HepG2 (cell line): Measurements from ENCODE around the gene GPR26. TPM values are rescaled to one million over a fixed set of nuclear protein-coding genes. Genes with fewer than 3 reads are reported as not detected.

Experiments used
- NR2F2 ChIP-seq: IDR thresholded peaks from 2 replicates; pipeline ENCODE4 v1.6.1; 2012; ENCODE audit warnings: low read depth, inconsistent platforms, borderline replicate concordance
- ZNF350 ChIP-seq: sonication (generic); formaldehyde crosslinking; IDR thresholded peaks from 2 replicates; pipeline ENCODE4 v1.4.0; 2020; ENCODE audit warnings: mild to moderate bottlenecking, low read depth, missing genetic modification reagents, borderline replicate concordance
- ZNF382 ChIP-seq: sonication (generic); formaldehyde crosslinking; IDR thresholded peaks from 2 replicates; pipeline ENCODE4 v1.5.0; 2020; ENCODE audit warnings: missing genetic modification reagents, mild to moderate bottlenecking, borderline replicate concordance
- ZNF782 ChIP-seq: sonication (generic); formaldehyde crosslinking; IDR thresholded peaks from 2 replicates; pipeline ENCODE4 v1.4.0; 2020; ENCODE audit warnings: missing genetic modification reagents, mild to moderate bottlenecking, borderline replicate concordance
- polyA plus RNA-seq, 8 experiments: library from polyadenylated mRNA; depleted of rRNA in 3 of 8; stranded (reverse) in 7 of 8; unstranded in 1 of 8; fragments of >200 nt; fragmentation: Illumina TruSeq in 4 of 8; extraction: Trizol in 4 of 8; gene quantifications; 2 replicates each; pipeline versions ENCODE4 v1.2.1 to v1.2.3, GENCODE V29; 2011 to 2016; ENCODE audit warnings: low read depth in 4 of 8, missing spikeins in 1 of 8, mixed read lengths in 1 of 8; ENCODE audit not compliant: insufficient read depth in 1 of 8
- total RNA-seq, 5 experiments: library from RNA; depleted of rRNA; stranded (reverse); fragments of >200 nt; fragmentation: Illumina TruSeq; extraction: Trizol; gene quantifications; 2 replicates each; pipeline ENCODE4 v1.2.3, GENCODE V29; 2016; ENCODE audit warnings: low read depth in 1 of 5
- TF ChIP-seq, protein P1 (sequence below): sonication (generic); formaldehyde crosslinking; IDR thresholded peaks from 2 replicates; pipeline ENCODE4 v1.5.0; 2020; ENCODE audit warnings: missing genetic modification reagents

Gene GPR26
- total and polyA plus RNA-seq, 2 of the 13 experiments (the other 11 are each of a cell fraction or from before 2014, with no cell fraction given), result not detected

DNA sequence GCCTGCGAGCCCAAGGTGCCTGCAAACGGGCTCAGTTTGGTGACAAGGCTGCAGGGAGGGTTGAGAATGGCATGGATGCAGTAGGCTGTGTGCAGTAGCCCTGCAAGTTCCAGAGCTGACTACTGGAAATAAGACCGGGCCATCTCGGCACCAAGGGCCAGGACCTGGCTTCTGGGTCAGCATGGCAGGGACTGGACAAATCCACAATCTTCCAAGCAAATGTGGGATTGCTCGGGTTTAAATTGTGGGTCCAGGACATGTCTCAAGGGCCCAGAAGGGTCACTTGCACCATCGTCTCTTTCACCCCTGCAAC is 78.0 kb downstream of the GPR26 start (continued):
- no peak for TF ChIP-seq NR2F2
- no peak for TF ChIP-seq ZNF350 (CRISPR knock-in tag)
- TF ChIP-seq, protein P1, sequence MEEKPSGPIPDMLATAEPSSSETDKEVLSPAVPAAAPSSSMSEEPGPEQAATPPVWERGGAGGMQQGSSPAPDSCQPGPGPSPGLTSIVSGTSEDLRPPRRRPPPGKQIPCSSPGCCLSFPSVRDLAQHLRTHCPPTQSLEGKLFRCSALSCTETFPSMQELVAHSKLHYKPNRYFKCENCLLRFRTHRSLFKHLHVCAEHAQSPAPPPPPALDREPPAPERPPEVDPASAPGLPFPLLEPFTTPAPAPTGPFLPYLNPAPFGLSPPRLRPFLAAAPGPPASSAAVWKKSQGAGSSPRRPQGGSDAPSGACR, result no peak
- TF ChIP-seq ZNF382 (CRISPR knock-in tag), result no peak
- no peak for TF ChIP-seq ZNF782 (CRISPR knock-in tag)

Other genes with a start within 250 kb of the GPR26 start
- not detected in 2 replicates for gene CPXM2, start 225.5 kb downstream of the GPR26 start, total RNA-seq (2016; rRNA removed; fragmentation: Illumina TruSeq; extraction: Trizol)
- gene CPXM2, start 225.5 kb downstream of the GPR26 start, polyA plus RNA-seq (2011; rRNA removed), result 0.03 and 0.07 TPM in 2 replicates